Mucosa of stomach (tissue), 1 donor: ENCODE measurements around the gene HIVEP2.
A peak's percentile ranks its signal among the peaks of the same experiment; 100 is the strongest.

ENCODE experiments used
- H3K27me3 ChIP-seq: one replicate; pipeline ENCODE4 v1.7.0; 2013; ENCODE audit warnings: mild to moderate bottlenecking, low read length; ENCODE audit not compliant: control insufficient read depth, insufficient read depth
- H3K36me3 ChIP-seq: one replicate; pipeline ENCODE4 v1.7.0; 2013; ENCODE audit warnings: low read length; ENCODE audit not compliant: control insufficient read depth, insufficient read depth
- H3K4me1 ChIP-seq: one replicate; pipeline ENCODE4 v1.7.0; 2013; ENCODE audit warnings: mild to moderate bottlenecking, low read length; ENCODE audit not compliant: control insufficient read depth, insufficient read depth
- H3K4me3 ChIP-seq: one replicate; pipeline ENCODE4 v1.7.0; 2013; ENCODE audit warnings: low read length
- H3K9ac ChIP-seq: one replicate; pipeline ENCODE4 v1.7.0; 2013; ENCODE audit warnings: mild to moderate bottlenecking, low read length, moderate library complexity
- H3K9me3 ChIP-seq: one replicate; pipeline ENCODE4 v1.7.0; 2013; ENCODE audit warnings: mild to moderate bottlenecking, low read length, moderate library complexity; ENCODE audit not compliant: control insufficient read depth
- donor health status: Pancreatic carcinoma.

The HIVEP2 gene

GRCh38 chr6:142848976-142849375 is 96.0 kb downstream of the HIVEP2 start:
- Histone ChIP-seq H3K4me3 (no peak overlapping the region), H3K36me3 (no peaks in the 10 kb centered on the region), H3K27me3 (no peaks in the 10 kb centered on the region), H3K9ac (no peak overlapping the region), H3K9me3 (no peaks in the 10 kb centered on the region), H3K4me1 (peaks cover 33% of the 10 kb centered on the region)

GRCh38 chr6:142848156-142848555 is 96.8 kb downstream of the HIVEP2 start:
- Histone ChIP-seq H3K4me1 (peaks cover 36% of the 10 kb centered on the region), H3K27me3 (no peaks in the 10 kb centered on the region)

GRCh38 chr6:142846883-142847287 is 98.1 kb downstream of the HIVEP2 start:
- Histone ChIP-seq H3K9me3 (no peaks in the 10 kb centered on the region), H3K27me3 (no peaks in the 10 kb centered on the region), H3K4me1 (peaks cover 44% of the 10 kb centered on the region), H3K9ac (no peak overlapping the region), H3K36me3 (no peaks in the 10 kb centered on the region), H3K4me3 (no peak overlapping the region)

More at GRCh38 chr6:142848156-142848555, 96.8 kb downstream of the HIVEP2 start:
- Histone ChIP-seq H3K36me3 (no peaks in the 10 kb centered on the region), H3K9ac (no peak overlapping the region), H3K4me3 (no peak overlapping the region), H3K9me3 (no peaks in the 10 kb centered on the region)

DNA sequence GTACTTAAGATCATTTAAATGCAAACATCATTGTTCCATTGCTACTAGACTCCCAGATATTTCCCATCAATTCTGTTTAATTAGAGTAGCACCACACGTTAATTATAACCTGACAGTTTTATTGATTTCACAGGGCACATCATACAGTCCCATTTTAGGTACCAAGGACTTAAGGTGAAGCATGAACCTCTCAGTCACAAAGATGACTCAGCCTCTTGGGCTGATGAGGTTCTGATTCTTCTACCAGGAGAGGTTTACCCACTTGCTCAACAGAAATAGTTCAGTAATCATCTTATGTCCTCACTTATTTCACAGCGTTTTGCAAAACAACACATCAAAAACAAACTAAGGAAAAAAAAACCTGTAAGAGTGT is 98.5 kb downstream of the HIVEP2 start:
- peaks cover 44% of the 10 kb centered on the region for H3K4me1 ChIP-seq
- no peaks in the 10 kb centered on the region for H3K36me3 ChIP-seq
- no peaks in the 10 kb centered on the region for H3K27me3 ChIP-seq
- H3K4me3 ChIP-seq, result no peak overlapping the region
- H3K9me3 ChIP-seq, result no peaks in the 10 kb centered on the region
- peak overlapping the region; percentile 40 for H3K9ac ChIP-seq

GRCh38 chr6:142845624-142846458 is 99.1 kb downstream of the HIVEP2 start:
- no peak overlapping the region for H3K4me3 ChIP-seq
- peaks cover 44% of the 10 kb centered on the region for H3K4me1 ChIP-seq
- peak overlapping the region; percentile 40 for H3K9ac ChIP-seq

DNA sequence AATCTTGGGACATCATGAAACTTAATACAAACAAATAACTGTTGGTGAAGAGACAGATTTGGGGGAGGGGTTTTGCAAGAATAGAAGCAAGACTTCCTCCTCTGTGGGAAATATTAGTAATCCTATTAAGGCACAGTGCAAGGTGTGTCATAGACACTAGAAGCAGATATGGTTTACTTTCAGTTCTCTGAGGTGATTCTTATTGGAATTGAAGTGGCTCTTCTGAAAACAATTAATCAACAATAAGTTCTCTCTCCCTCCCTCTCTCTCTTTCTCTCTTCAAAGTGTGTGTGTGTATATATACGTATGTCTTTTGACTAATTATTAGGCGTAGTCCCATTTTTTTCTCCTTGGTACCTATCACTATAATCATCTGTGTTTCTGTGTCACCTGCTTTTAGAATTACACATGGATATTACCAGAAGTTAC is 99.8 kb downstream of the HIVEP2 start:
- Histone ChIP-seq H3K36me3 (no peaks in the 10 kb centered on the region), H3K4me3 (no peak overlapping the region), H3K4me1 (peaks cover 44% of the 10 kb centered on the region), H3K9me3 (no peaks in the 10 kb centered on the region), H3K9ac (peak overlapping the region; percentile 40), H3K27me3 (no peaks in the 10 kb centered on the region)

More at GRCh38 chr6:142845624-142846458, 99.1 kb downstream of the HIVEP2 start:
- no peaks in the 10 kb centered on the region for H3K9me3 ChIP-seq
- H3K36me3 ChIP-seq, result no peaks in the 10 kb centered on the region
- no peaks in the 10 kb centered on the region for H3K27me3 ChIP-seq

GRCh38 chr6:142844065-142844755 is 100.8 kb downstream of the HIVEP2 start:
- Histone ChIP-seq H3K27me3 (no peaks in the 10 kb centered on the region), H3K36me3 (no peaks in the 10 kb centered on the region), H3K9ac (no peak overlapping the region), H3K9me3 (no peaks in the 10 kb centered on the region), H3K4me3 (no peak overlapping the region), H3K4me1 (peaks cover 51% of the 10 kb centered on the region)

DNA sequence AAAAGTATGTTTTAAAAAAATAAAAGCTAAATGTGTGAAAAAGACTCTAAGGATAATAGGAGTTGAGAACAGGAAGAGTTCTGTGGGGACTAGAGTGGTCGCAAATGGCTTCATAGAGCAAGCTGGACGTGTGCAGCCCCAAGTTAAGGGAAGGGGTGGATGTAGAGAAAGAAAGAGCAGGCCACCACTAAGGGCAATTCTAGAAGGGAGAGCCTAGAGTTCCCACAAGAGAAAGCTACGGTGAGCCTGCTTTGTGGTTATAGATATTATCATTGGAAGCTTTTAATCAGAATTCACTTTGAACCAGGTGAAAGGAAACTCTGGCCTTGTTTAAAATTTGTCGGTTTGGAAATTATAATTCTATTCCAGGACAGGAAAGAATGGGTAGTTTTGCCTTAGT is 101.6 kb downstream of the HIVEP2 start:
- Histone ChIP-seq H3K36me3 (no peaks in the 10 kb centered on the region), H3K27me3 (no peaks in the 10 kb centered on the region), H3K4me1 (peaks cover 48% of the 10 kb centered on the region), H3K4me3 (no peak overlapping the region), H3K9ac (no peak overlapping the region), H3K9me3 (no peaks in the 10 kb centered on the region)

DNA sequence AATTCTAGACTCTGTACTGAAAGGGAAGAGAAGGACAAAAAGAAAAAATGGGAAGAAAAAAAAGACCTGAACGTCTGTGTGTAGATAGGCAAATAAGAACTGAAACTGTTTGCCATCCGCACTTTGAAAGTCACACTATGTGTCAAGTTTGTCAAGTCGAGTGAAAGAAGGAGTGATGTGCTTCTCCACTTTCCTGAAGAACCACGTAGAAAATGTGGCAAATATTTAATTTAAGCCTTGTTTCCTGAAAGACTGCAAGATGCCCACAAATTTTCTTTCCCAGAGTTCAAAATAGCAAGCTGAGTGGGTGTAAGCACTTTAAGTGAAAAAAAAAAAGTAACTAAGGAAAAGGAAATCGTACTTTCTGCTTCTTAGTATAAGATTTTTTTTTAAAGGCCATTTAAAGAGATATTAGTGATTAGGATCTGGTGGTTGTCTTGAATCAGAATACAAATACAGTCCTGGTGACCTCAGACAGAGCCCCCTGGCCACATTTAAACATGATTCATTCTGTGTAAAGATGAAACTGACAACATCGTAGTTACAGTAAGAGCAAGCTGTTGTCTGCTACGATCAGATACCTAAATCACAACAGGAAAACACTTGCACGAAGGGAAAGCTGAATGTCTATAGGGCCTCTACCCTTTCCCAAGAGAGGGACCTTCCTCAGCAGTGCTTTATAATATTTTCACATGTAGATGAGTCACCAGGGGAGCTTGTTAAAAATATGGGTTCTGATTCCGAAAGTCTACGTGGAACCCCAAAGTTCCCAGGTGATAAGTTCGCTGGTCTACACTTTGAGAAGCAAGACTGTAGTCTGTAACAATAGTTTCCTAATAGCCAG is 102.3 kb downstream of the HIVEP2 start:
- Histone ChIP-seq H3K9ac (no peak overlapping the region), H3K9me3 (no peaks in the 10 kb centered on the region), H3K36me3 (no peaks in the 10 kb centered on the region), H3K4me3 (no peak overlapping the region), H3K27me3 (no peaks in the 10 kb centered on the region), H3K4me1 (peaks cover 49% of the 10 kb centered on the region)

DNA sequence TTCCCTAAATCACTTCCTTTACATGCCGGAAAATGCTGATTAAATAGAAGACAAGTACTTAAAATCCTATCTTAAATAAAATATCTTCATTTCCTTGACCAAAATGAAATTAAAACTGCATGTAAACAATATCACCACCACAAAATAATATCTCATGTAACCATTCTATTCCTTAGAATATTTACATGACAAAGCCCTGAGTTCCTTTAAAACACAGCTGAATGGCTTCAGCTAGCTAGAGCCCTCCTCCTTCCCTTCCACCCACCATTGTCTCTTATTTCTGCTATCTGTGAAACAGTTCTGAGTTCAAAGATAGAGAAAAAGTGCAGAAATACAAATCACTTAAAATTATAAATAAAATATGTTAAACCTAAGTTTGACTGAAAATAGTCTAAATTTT is 103.1 kb downstream of the HIVEP2 start:
- Histone ChIP-seq H3K27me3 (no peaks in the 10 kb centered on the region), H3K9me3 (no peaks in the 10 kb centered on the region), H3K4me3 (no peak overlapping the region), H3K9ac (no peak overlapping the region), H3K4me1 (peaks cover 48% of the 10 kb centered on the region), H3K36me3 (no peaks in the 10 kb centered on the region)

- no peak overlapping the region for H3K9ac ChIP-seq
- H3K4me1 ChIP-seq, result peaks cover 28% of the 10 kb centered on the region
- H3K36me3 ChIP-seq, result no peaks in the 10 kb centered on the region
- H3K9me3 ChIP-seq, result no peaks in the 10 kb centered on the region
- no peak overlapping the region for H3K4me3 ChIP-seq
- no peaks in the 10 kb centered on the region for H3K27me3 ChIP-seq
Observed at GRCh38 chr6:142839686-142840040, 105.3 kb downstream of the HIVEP2 start.
